Smooth muscle cell (in vitro differentiated cells): Measurements from ENCODE around the gene MED1. TPM values are rescaled to one million over a fixed set of nuclear protein-coding genes. Genes with fewer than 3 reads are reported as not detected.

Experiments
- DNase-seq: peaks from one replicate; lab custom pipeline; 2025; ENCODE audit not compliant: unreplicated experiment; lab: John Stamatoyannopoulos, UW
- H2AFZ ChIP-seq: fragments of 200-600 bp; sonication (generic); 2 replicates; pipeline ENCODE4 v1.6.0; 2016; ENCODE audit warnings: antibody characterized with exemption, low read depth, mild to moderate bottlenecking
- H3F3A ChIP-seq: fragments of 200-600 bp; sonication (generic); 2 replicates; pipeline ENCODE4 v1.6.0; 2017; ENCODE audit warnings: antibody characterized with exemption, low read depth
- H3K27ac ChIP-seq: fragments of 200-600 bp; sonication (generic); 2 replicates; pipeline ENCODE4 v1.5.1; 2016; ENCODE audit warnings: low read depth, mild to moderate bottlenecking
- H3K27me3 ChIP-seq: fragments of 200-600 bp; sonication (generic); 2 replicates; pipeline ENCODE4 v1.6.1; 2016; ENCODE audit warnings: low read depth, mild to moderate bottlenecking
- H3K36me3 ChIP-seq: fragments of 200-600 bp; sonication (generic); 2 replicates; pipeline ENCODE4 v1.5.1; 2016; ENCODE audit warnings: low read depth
- H3K4me1 ChIP-seq: fragments of 200-600 bp; sonication (generic); 2 replicates; pipeline ENCODE4 v1.5.1; 2016; ENCODE audit warnings: low read depth
- H3K4me2 ChIP-seq: fragments of 200-600 bp; sonication (generic); 2 replicates; pipeline ENCODE4 v1.6.0; 2016; ENCODE audit warnings: mild to moderate bottlenecking
- H3K4me3 ChIP-seq: fragments of 200-600 bp; sonication (generic); 2 replicates; pipeline ENCODE4 v1.5.1; 2016; ENCODE audit warnings: mild to moderate bottlenecking
- H3K79me2 ChIP-seq: fragments of 200-600 bp; sonication (generic); 2 replicates; pipeline ENCODE4 v1.6.0; 2016; ENCODE audit warnings: low read depth, mild to moderate bottlenecking
- H3K9ac ChIP-seq: fragments of 200-600 bp; sonication (generic); 2 replicates; pipeline ENCODE4 v1.6.0; 2016; ENCODE audit warnings: low read depth
- H3K9me3 ChIP-seq: fragments of 200-600 bp; sonication (generic); replicated peaks from 2 replicates; pipeline ENCODE4 v1.5.1; 2016; ENCODE audit warnings: low read depth
- H4K20me1 ChIP-seq: fragments of 200-600 bp; sonication (generic); 2 replicates; pipeline ENCODE4 v1.6.0; 2016; ENCODE audit warnings: low read depth
- whole genome bisulfite sequencing: methylation state at CpG from one replicate; pipeline ENCODE4 v1.1.7; 2016; ENCODE audit warnings: low lambda C conversion rate; 5-methylcytosine and 5-hydroxymethylcytosine counted together
- polyA plus RNA-seq: library from polyadenylated mRNA; unstranded; fragments of >200 nt; fragmentation: Nextera tagmentation; extraction: Ambion mirVana; gene quantifications from 2 replicates; pipeline ENCODE4 v1.2.1, GENCODE V29; 2016
- total RNA-seq: library from RNA; depleted of rRNA; stranded (reverse); fragments of >200 nt; gene quantifications from 2 replicates; pipeline ENCODE4 v1.2.3, GENCODE V29; 2014
- TF ChIP-seq, protein P1 (sequence below): fragments of 200-600 bp; sonication (generic); IDR thresholded peaks from 2 replicates; pipeline ENCODE4 v1.5.1; 2017; ENCODE audit warnings: borderline replicate concordance, mild to moderate bottlenecking, antibody characterized with exemption; ENCODE audit not compliant: insufficient read depth, poor library complexity, severe bottlenecking

Gene MED1
- total and polyA plus RNA-seq, 2 experiments from 2014 or later, result 9.5 to 25.3 TPM

DNA sequence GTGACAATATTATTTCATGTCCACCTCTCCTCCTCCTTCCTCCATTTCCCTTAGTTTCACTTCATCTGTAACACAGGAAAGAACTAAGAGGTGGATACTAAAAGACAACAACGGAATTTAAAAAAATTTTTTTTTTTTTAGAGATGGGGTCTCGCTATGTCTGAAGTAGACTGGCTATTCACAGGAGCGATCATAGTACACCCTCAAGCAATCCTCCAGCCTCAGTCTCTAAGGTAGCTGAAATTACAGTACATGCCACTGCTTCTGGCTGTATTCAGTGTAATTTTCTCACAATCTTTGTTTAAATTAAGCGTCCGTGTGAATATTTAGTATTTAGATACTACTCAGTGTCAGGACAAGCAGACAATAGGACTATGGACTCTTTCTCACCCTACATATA lies 85.2 kb downstream of the MED1 start:
- H2AFZ ChIP-seq, result no peak overlapping the region
- no peak overlapping the region for H3K9ac ChIP-seq
- no peak overlapping the region for H3K4me3 ChIP-seq
- H4K20me1 ChIP-seq, result peaks cover 83% of the 10 kb centered on the region
- no peaks in the 10 kb centered on the region for H3F3A ChIP-seq
- no peaks in the 10 kb centered on the region for H3K9me3 ChIP-seq
- DNase-seq, result no peak
- 94% methylated on average over 5 of the region's 5 CpGs for WGBS
- no peak overlapping the region for H3K4me2 ChIP-seq
- TF ChIP-seq, protein P1, sequence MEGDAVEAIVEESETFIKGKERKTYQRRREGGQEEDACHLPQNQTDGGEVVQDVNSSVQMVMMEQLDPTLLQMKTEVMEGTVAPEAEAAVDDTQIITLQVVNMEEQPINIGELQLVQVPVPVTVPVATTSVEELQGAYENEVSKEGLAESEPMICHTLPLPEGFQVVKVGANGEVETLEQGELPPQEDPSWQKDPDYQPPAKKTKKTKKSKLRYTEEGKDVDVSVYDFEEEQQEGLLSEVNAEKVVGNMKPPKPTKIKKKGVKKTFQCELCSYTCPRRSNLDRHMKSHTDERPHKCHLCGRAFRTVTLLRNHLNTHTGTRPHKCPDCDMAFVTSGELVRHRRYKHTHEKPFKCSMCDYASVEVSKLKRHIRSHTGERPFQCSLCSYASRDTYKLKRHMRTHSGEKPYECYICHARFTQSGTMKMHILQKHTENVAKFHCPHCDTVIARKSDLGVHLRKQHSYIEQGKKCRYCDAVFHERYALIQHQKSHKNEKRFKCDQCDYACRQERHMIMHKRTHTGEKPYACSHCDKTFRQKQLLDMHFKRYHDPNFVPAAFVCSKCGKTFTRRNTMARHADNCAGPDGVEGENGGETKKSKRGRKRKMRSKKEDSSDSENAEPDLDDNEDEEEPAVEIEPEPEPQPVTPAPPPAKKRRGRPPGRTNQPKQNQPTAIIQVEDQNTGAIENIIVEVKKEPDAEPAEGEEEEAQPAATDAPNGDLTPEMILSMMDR, result no peak
- peaks cover 22% of the 10 kb centered on the region for H3K79me2 ChIP-seq
- no peaks in the 10 kb centered on the region for H3K36me3 ChIP-seq
- H3K4me1 ChIP-seq, result no peaks in the 10 kb centered on the region
- peak overlapping the region; percentile 4 for H3K27ac ChIP-seq
- no peaks in the 10 kb centered on the region for H3K27me3 ChIP-seq

DNA sequence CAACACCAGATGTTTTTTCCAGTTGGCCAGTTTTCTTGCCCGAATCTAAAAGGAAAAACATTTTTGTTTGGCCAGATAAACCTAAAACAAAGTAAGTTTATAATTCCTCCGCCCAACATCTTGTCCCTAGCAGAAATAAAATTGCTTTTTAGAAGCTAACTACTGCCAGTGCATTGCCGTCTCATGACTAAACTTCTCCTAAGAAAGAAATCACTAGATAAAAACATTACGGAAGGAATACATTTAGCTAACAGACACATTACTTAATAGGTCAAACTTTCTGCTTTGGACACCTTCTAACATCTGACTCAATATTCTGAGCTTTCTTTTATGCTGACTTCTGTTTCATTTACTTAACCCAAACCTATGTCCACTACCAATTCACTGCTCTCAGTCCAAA lies 85.8 kb downstream of the MED1 start:
- Histone ChIP-seq H3K4me2 (peak overlapping the region; percentile 9), H3K79me2 (peaks cover 24% of the 10 kb centered on the region), H3K9ac (no peak overlapping the region), H3K4me3 (no peak overlapping the region), H3K27ac (peak overlapping the region; percentile 4), H4K20me1 (peaks cover 87% of the 10 kb centered on the region), H3K36me3 (no peaks in the 10 kb centered on the region), H3K27me3 (no peaks in the 10 kb centered on the region), H3K9me3 (no peaks in the 10 kb centered on the region), H2AFZ (no peak overlapping the region), H3F3A (no peaks in the 10 kb centered on the region), H3K4me1 (no peaks in the 10 kb centered on the region)
- DNase-seq, result no peak
- TF ChIP-seq, protein P1, result no peak
- WGBS, result 66% methylated on average over 4 of the region's 4 CpGs

DNA sequence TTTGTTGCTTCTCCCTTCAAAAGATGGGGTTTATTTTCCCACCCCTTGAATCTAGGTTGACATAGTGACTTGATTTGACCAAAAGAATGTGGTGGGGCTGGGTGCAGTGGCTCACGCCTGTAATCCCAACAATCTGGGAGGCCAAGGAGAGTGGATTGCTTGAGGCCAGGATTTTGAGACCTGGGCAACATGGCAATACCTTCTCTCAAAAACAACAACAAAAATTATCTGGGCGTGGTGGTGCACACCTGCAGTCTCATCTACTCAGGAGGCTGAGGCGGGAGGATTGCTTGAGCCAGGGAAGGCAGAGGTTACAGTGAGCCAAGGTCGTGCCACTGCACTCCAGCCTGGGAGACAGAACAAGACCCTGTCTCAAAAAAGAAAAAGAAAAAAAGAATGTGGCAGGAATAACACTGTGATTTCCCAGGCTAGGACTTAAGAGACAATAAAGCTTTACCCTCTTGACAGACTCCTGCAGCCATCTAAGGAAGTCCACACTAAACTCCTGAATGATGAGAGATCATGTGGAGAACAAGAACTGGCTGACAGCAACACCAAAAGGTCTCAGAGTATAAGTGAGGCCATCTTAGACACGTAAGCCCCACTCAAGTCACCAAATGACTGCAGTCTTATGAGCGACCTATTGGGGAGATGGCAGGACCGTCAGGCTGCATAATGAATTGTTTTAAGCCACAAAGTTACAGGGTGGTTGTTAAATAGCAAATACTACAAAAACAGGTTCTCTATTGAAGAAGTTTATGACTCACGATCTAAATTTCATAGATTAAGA lies 86.6 kb downstream of the MED1 start:
- peaks cover 28% of the 10 kb centered on the region for H3K79me2 ChIP-seq
- no peaks in the 10 kb centered on the region for H3K27me3 ChIP-seq
- TF ChIP-seq, protein P1, result no peak
- H3K27ac ChIP-seq, result no peak overlapping the region
- no peaks in the 10 kb centered on the region for H3K36me3 ChIP-seq
- H3K9ac ChIP-seq, result no peak overlapping the region
- no peaks in the 10 kb centered on the region for H3K9me3 ChIP-seq
- H2AFZ ChIP-seq, result no peak overlapping the region
- peaks cover 88% of the 10 kb centered on the region for H4K20me1 ChIP-seq
- H3K4me3 ChIP-seq, result no peak overlapping the region
- no peak for DNase-seq
- H3K4me1 ChIP-seq, result no peaks in the 10 kb centered on the region
- no peak overlapping the region for H3K4me2 ChIP-seq
- WGBS, result 88% methylated on average over 8 of the region's 8 CpGs
- no peaks in the 10 kb centered on the region for H3F3A ChIP-seq

- no peaks in the 10 kb centered on the region for H3K9me3 ChIP-seq
- TF ChIP-seq, protein P1, result no peak
- no peak overlapping the region for H2AFZ ChIP-seq
- H3K27ac ChIP-seq, result no peak overlapping the region
- no peaks in the 10 kb centered on the region for H3F3A ChIP-seq
- no peaks in the 10 kb centered on the region for H3K4me1 ChIP-seq
- H3K36me3 ChIP-seq, result no peaks in the 10 kb centered on the region
- no peak overlapping the region for H3K4me3 ChIP-seq
- DNase-seq, result no peak
- peaks cover 88% of the 10 kb centered on the region for H4K20me1 ChIP-seq
- H3K27me3 ChIP-seq, result no peaks in the 10 kb centered on the region
- H3K4me2 ChIP-seq, result no peak overlapping the region
- 100% methylated on average over 1 of the region's 1 CpG for WGBS
- H3K79me2 ChIP-seq, result peaks cover 13% of the 10 kb centered on the region
- no peak overlapping the region for H3K9ac ChIP-seq
Measured at GRCh38 chr17:39361064-39361463, 90.0 kb downstream of the MED1 start.
